ENCODE data around the gene FNTB. TPM values are rescaled to one million over a fixed set of nuclear protein-coding genes. Genes with fewer than 3 reads are reported as not detected.

Gene FNTB
- total RNA-seq, 1 donor from 2014 or later = 6.8 TPM

DNA sequence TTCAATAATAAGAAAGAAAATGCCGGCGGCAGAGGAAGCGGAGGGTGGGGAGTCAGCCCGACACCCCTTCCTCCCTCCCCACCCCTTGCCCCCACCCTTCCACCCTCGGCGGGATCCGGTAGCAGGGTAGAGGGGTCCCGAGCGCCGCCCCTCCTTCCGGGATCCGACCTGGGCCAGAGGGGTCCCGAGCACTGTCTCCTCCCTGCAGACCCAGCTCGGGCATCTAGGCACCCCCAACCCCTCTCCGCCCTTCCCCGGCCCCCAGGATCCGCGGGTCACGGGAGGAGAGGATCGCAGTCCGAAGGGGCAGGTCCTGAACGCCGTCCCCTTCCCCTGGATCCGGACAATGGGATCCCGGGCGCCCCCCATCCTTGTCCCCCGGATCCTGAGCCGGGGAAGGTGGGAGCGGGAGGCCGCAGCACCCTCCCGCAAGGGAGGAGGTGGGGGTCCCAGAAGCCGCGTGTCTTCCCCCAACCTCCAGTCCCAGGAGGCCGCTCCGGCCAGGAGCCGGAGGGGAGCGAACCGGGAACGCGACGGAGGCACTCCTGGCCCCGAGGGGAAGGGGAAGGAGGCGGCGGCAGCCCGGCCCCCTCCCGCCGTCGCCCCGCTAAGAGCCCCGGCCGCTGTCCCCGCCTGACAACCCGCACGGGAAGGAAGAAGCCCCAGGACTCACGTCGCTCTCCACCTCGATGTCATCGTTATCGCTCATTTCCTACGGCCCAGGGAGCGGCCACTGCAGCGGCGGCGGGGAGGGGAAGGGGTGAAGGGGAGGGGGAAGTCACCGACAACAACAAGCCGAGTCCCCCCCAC is 115.1 kb downstream of the FNTB start:
- no peak for DNase-seq (ENCODE audit: low read depth)
- TF ChIP-seq, protein P1, sequence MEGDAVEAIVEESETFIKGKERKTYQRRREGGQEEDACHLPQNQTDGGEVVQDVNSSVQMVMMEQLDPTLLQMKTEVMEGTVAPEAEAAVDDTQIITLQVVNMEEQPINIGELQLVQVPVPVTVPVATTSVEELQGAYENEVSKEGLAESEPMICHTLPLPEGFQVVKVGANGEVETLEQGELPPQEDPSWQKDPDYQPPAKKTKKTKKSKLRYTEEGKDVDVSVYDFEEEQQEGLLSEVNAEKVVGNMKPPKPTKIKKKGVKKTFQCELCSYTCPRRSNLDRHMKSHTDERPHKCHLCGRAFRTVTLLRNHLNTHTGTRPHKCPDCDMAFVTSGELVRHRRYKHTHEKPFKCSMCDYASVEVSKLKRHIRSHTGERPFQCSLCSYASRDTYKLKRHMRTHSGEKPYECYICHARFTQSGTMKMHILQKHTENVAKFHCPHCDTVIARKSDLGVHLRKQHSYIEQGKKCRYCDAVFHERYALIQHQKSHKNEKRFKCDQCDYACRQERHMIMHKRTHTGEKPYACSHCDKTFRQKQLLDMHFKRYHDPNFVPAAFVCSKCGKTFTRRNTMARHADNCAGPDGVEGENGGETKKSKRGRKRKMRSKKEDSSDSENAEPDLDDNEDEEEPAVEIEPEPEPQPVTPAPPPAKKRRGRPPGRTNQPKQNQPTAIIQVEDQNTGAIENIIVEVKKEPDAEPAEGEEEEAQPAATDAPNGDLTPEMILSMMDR (IDR thresholded peaks at IDR 0.05; ENCODE audit: insufficient read depth, low read length, severe bottlenecking) = no peak
- Histone ChIP-seq H3K27me3 (ENCODE audit: control insufficient read depth, insufficient read depth, low read length) (no peaks in the 10 kb centered on the region), H3K36me3 (ENCODE audit: control insufficient read depth, insufficient read depth, low read length) (no peaks in the 10 kb centered on the region), H3K4me3 (ENCODE audit: low read depth, low read length) (peak overlapping the region; percentile 93)
- no peak for FAIRE-seq

DNA sequence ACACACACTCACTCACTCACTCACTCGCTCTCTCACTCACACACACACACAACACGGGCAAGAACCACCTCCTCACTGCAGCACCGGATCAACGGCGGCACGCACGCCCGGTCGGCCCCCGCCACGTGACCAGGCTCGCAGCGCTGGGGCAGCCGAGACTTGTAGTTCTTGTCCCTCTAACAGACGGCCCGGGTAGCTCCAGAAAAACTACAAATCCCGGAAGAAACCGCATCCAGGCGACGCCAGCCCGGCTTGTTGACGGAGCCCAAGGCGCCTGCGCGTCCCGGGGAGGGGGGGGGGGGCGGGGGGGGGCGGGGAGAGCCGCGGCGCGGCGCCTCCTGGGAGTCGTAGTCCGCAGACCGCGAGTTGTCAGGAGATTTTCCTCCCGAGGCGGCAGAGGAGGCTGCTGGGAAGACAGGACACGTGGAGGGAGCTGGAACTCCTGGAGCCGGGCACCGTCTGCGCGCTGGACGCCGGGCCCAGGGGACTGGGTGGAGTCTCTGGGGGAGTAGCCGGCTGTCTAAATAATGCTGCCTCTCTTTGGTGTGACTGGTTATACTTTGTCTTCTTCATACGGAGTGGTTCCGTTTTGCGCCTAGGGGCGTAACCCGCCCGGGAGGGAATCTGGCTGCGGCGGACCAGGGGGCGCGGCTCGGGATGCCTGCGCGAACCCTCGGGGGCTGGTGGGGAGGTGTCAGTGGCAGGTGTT is 115.9 kb downstream of the FNTB start, which contains the start of gene MAX:
MAX (minus strand) TSS at position 77 of the 709 bp plus-strand sequence. CDS start 178 bp downstream, outside the sequence.
- Histone ChIP-seq H3K36me3 (ENCODE audit: control insufficient read depth, insufficient read depth, low read length) (no peaks in the 10 kb centered on the region), H3K4me3 (ENCODE audit: low read depth, low read length) (peak within 1 kb of the TSS; percentile 93), H3K27me3 (ENCODE audit: control insufficient read depth, insufficient read depth, low read length) (no peaks in the 10 kb centered on the region)
- TF ChIP-seq, protein P1 (IDR thresholded peaks at IDR 0.05; ENCODE audit: insufficient read depth, low read length, severe bottlenecking) = no peak
- FAIRE-seq (no peak), DNase-seq (ENCODE audit: low read depth) (peak; percentile 92)

DNA sequence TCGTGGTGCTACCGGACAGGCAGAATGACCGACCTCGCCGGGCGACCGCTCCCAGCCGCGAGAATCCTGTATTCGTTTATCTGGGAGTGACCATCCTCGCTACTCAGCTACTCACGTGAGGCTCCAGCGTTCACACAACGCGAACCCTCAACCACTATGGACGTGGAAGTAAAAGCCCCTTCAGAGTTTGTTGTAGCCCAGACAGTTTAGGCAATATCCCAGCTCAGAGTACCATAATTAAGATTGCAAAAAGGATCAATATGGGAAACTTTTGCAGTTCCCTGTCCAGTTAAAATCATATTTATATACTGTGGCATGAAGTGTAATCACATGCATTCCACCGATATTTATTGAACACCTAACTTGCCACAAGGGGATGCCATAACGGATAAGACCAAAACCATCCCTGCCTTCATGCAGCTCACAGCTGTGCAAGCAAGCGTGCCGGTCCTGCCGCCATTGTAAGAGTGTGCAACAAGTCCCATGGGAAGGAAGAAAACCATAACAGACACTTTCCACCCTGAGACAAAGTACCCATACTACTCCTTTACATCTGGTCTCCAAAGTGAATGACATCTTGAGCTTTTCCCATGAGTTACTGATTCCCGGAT is 116.6 kb downstream of the FNTB start:
- FAIRE-seq (no peak), DNase-seq (ENCODE audit: low read depth) (peak; percentile 13)
- H3K4me3 ChIP-seq (ENCODE audit: low read depth, low read length) = peak overlapping the region; percentile 78
- H3K27me3 ChIP-seq (ENCODE audit: control insufficient read depth, insufficient read depth, low read length) = no peaks in the 10 kb centered on the region
- TF ChIP-seq, protein P1 (IDR thresholded peaks at IDR 0.05; ENCODE audit: insufficient read depth, low read length, severe bottlenecking) = no peak
- no peaks in the 10 kb centered on the region for H3K36me3 ChIP-seq (ENCODE audit: control insufficient read depth, insufficient read depth, low read length)

DNA sequence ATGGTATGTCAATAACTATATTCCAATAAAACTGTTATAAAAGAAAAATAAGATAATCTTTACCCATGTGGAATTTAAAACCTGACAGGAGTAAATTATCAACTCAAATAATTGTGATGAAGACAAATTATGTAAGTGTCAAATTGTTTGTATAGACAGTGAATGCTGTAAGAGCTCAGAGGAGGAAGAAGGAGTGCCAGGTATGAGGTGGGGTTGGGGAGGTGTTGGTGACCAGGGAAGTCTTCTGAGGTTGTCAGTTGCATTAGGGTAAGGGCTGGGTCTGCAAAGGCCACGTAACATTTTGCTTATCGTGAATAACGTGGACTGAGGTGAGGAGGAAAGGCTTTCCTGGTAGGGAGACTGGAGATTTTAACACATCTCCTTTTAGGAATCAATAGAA is 118.1 kb downstream of the FNTB start:
- DNase-seq (ENCODE audit: low read depth) = no peak
- FAIRE-seq = no peak
- no peak overlapping the region for H3K4me3 ChIP-seq (ENCODE audit: low read depth, low read length)
- TF ChIP-seq, protein P1 (IDR thresholded peaks at IDR 0.05; ENCODE audit: insufficient read depth, low read length, severe bottlenecking) = no peak
- H3K36me3 ChIP-seq (ENCODE audit: control insufficient read depth, insufficient read depth, low read length) = no peaks in the 10 kb centered on the region
- peaks cover 2% of the 10 kb centered on the region for H3K27me3 ChIP-seq (ENCODE audit: control insufficient read depth, insufficient read depth, low read length)

DNA sequence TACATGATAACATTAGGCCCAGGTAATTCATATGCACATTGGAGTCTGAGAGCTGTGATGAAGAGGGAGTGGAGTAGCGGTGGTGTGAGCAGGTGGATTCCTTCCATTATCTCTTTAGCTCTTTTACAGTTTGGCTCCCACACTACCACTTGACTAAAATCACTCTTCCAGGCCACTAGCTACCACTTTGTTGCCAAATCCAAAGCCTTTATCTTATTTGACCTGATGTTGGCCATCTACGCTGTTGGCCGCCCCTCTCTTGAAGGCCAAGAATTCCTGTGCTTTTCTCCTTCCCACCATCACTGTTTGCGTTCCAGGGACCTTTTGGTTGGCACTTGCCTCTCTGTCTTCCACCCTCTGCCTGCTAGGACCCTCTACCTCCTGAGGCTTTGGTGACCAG is 119.6 kb downstream of the FNTB start:
- FAIRE-seq = no peak

More for the DNA sequence above, 119.6 kb downstream of the FNTB start:
- TF ChIP-seq, protein P1 (IDR thresholded peaks at IDR 0.05; ENCODE audit: insufficient read depth, low read length, severe bottlenecking) = no peak
- H3K27me3 ChIP-seq (ENCODE audit: control insufficient read depth, insufficient read depth, low read length) = peaks cover 3% of the 10 kb centered on the region
- no peaks in the 10 kb centered on the region for H3K36me3 ChIP-seq (ENCODE audit: control insufficient read depth, insufficient read depth, low read length)
- DNase-seq (ENCODE audit: low read depth) = no peak
- H3K4me3 ChIP-seq (ENCODE audit: low read depth, low read length) = no peak overlapping the region

Data from bronchial epithelial cell (primary cell).